AG08396 (cell line): ENCODE results near the gene SSUH2.

ENCODE experiments used
- DNase-seq: peaks from one replicate; pipeline ENCODE4 v3.0.0; 2012; ENCODE audit warnings: low spot score, mixed read lengths

Gene SSUH2

DNA sequence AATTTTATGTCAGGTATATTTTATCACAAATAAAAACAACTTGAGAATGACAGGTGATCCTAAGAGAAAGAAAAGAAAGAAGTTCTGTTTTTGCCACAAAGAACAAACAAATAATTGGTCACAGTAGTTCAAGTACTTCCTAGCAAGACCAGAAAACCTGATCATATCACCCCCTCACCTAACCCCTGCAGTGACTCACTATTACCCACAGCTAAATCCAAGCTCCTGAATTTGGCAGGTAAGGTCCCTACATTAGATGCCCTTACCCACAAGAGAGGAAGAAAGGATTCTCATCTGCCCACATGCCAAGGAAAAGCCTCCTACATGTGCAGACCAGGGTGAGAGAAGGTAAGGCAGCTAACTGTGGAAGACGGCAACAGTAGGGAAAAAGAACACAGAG, 4.4 kb downstream of the SSUH2 start:
- no peak for DNase-seq

DNA sequence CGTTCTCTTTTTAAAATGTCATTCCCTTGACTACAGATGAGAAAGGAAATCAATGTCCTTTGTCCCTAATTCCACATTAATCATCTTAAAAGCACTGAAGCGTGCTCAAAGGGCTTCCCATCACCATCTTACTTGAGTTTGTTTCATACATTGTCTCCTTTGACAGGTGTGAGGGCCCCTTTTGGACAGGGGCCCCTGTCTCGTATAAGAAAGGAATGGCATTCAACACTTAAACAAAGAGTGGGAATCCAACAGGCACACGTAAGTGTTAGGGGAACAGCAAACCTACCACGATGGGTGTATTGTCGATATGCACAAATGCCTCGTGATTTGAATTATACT, 5.0 kb downstream of the SSUH2 start:
- no peak for DNase-seq

DNA sequence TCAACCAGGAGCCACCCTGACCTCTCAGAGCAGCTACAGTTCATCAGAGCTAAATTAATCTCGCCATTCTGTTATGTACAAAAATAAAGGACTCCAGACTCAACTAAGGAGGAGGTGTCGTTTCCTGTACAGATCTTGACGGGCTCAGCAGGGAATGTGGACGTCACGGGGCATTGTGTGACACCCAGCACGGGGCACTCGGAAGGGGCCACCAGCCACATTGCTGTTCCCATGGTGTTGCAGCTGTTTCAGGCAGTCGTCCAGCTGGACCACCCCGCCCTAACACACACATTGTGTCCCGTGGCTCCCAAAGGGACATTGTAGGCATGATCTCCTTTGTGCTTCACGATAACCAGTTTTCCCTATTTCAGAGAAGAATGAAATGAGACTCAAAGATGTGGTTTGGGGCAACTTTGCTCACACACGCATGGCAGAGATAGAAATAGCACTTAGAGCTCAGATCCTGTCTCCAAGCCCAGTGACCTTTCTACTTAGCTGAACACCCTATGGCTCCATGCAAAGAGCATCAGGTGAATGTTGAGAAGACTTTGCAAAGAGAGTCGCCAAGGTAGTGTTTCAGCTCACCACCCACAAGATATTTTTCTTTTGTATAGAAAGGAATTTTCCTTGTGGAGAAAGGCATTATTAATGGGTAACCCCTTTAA, 5.5 kb downstream of the SSUH2 start:
- no peak for DNase-seq

DNA sequence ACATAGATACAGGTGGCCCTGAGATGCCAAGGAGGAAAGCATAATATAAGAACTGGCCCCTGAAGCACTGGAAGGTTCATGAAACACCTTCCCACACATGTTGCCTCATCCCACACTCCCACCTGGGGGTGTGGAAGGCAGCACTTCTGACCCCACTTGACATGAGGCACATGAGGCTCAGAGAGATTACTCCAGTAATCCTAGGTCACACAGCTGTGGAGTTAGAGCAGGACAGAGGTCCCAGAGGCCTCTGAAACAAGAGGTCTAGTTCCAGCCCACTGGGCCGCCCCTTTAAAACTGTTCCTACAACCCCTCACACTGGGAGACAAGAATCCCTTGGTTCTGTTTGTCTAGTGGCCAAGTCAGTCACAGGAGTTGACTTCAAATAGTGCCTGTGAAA, 7.2 kb downstream of the SSUH2 start:
- DNase-seq = no peak

DNA sequence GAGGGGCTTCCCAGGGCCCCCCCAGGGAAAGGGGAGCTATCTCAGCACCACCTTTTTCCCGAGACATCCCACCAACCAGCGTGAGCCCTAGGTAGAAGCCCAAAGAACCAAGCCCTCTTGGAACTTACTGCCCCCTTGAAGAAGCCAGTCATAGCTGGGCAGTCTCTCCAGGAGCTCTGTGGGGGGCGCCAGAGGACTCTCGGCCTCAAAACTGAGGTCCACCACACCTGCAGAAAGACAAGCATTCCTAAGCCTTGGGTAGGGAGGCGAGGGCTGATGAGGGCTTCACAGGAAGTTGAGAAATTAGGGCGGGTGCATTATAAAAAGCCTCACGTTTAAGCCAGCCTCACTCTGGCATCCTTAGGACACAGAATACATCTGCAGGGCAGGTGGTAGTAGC, 9.0 kb downstream of the SSUH2 start:
- DNase-seq = no peak

DNA sequence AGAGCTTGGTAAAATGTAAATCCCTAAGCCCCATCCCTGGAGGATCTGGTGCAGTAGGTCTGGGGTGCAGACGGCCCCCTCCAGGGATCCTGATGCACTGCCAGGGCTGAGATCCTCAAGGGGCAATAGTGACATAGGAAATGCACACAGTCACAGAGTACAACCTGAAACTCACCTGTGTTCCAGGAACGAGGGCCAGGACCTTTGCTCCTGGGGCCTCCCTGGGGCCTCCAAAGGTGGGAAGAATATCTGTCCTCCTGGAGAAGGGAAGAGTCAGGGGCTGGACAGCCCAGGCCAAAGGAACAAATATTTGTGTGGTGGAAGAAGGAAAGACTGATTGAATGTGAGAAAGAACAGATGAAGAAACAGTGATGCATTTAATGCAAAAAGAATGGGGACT, 9.5 kb downstream of the SSUH2 start:
- no peak for DNase-seq

DNA sequence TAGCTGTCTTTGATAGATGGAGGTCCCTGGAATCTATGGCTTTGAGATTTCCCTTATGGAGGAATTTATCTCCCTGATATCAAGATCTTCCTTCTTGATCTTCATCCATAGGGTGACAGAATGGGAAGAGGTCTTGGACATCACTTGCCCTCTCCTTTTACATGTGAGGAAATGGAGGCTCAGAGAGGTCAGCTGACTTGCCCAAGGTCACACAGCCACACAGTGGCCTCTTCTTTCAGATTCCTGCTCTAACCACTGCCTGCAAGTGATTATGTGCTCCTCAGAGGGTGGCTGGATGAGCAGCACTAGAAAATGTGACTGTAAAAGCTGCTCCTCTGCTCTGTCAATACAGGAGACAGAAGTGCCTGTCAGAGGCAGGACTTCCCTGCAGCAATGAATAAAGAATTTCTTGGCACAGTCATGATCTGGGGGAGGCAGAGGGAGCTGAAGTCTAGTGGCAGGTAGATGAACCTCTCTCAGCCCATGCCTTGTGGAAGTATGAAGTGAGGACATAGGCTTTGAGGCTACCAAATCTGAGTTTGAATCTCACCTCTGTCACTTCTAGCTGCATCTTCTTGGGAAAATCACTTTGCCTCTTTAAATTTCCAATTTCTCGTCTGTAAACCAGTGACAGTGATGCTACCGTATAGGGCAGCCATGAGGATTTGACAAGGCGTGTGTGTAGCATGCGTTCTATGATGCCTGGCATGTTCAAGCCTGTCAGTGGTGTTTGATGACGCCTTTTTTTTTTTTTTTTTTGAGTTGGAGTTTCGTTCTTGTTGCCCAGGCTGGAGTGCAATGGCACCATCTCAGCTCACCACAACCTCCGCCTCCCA, 12.0 kb downstream of the SSUH2 start:
- DNase-seq = no peak

DNA sequence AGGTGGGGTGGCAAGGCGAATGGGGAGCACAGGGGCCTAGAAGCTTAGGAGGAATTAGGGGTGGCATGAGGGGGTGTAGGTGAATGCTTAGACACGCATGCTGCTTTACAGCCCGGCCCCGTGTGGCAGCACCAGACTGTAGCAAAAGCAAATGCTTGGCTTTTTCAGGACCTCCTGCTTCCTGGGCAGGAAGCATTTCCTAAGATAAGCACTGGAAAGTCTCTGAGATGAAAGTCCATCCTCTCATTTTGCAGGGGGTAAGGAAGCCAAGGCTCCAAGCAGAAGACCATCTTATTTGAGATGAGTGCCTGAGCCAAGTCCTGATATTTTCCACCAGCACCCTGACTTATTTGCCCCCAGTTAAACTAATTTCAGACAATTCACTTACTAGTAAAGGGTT, 12.9 kb downstream of the SSUH2 start:
- no peak for DNase-seq

DNA sequence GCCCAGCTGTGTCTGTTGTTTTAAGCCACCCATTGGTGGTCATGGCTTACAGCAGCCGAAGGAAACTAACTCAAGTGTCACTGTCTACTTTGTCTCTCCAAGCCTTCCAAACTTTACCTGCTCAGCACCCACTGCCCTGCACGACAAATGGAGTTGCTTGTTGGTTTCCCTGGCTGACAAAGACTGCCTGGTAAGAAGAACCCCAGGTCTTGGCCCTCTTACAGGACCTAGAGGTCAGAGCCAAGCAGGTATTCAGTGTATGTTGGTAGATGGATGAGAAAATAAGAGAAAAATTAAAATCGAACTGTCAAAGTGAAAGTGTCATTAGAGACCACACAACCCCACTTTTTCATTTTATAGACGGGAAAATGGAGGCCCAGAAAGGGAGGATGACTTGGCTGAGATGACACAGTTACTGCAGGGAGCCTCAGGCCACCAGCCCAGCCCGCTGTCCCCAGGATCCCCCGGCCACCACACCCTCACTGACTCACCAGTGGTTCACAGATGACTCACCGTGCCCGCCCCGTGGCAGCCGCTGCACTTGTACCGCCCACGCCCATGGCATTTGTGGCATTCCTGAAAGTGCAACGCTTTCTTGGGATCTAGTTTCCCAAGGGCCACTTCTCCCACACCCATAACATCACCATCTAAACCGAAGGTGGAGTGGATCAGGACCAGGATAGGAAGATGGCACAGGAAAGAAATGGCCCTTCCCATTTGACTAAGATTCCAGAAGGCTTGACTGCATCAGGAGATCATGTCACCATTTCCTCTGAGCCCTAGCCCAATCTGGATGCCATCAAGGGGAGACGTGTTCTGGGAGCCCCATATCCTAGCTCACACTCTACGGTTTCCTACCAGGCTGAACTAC, 15.2 kb downstream of the SSUH2 start:
- peak; percentile 79 for DNase-seq

DNA sequence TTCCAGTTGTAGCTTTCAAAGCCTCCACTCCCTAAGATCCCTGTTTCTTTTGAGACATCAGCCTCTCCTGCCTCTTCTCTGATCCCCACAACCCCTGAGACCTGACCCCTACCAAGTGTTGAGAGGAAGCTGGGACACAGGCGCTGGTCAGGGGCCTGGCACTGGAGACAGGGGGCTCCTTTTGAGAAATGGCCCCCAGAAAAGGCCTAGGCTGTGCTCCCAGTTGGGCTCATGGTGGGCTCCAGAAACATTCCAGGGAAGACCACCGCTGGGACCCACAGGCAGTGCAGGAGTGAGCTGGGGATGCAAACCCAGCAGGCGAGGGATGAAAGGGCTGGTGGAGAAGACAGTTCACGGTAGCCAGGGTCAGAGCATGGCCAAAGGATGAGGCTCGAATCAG, 16.6 kb downstream of the SSUH2 start:
- no peak for DNase-seq

DNA sequence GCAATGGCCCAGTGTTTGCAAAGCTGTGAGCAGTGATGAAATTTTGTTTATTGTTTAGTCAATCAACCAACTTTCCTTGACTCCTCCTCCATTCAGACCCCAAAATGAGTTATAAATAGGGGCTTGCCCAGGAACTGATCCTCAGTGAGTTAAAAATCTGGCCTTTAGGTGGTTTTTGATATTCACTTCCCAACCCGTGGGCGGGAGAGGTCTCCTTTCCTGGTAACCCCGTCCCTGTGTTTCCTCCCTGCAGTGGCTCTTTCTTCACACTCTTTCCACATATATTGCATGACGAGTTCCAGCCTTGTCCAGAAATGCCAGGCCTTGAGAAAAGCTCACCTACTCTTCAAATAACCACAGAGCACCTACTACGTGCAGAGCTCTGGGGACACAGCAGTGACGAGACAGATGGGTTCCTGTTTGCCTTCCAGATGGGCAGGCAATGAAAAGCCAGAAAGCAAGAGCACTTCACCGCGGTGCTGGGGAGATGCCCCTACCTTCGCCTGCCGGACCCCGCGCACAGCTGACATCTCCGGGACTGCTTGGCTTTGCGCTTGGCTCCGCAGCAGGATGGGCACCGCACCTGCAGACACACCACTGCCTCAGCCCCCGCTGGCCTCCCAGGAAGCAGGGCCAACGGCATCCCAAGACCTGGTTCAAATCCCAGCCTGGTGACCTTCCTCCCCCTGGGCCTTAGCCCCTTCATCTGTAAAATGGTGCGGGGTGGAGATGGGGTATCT, 17.2 kb downstream of the SSUH2 start:
- no peak for DNase-seq

DNA sequence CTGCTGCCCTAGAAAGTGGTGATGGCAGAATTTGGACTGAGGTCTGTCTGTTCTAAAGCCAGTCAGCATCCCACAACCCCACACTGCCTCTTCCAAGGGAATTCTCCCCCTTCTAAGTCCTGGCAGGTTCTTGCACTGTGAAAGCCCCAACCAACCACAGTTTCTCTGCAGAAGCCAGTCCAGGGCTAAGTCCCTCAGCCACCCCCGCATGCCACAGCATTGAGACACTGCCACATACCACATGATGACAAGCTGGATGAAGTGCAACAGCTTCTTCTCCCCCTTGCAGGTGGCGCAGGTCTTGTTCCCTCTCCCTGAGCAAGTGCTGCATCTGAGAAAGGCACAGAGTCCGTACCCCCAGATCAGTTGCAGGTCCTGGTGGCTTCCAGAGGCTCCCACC, 18.6 kb downstream of the SSUH2 start:
- DNase-seq = peak; percentile 54

DNA sequence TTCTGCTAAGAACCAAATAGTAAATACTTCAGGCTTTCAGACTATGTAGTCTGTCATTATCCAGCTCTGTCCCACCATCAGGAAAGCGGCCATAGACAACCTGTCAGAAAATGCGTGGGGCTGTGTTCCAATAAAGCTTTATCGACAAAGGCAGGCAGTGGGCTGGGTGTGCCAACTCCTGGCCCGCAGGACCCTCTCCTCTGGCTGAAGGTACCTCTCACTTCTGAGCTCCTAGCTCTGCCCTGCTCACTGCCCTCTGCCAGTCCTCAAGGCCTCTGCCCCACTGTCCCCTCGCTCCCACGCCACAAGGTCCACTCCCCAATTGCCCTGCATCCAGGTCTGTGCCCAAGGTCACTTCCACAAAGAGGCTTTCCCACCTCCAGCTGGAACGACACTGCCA, 20.0 kb downstream of the SSUH2 start:
- no peak for DNase-seq

DNA sequence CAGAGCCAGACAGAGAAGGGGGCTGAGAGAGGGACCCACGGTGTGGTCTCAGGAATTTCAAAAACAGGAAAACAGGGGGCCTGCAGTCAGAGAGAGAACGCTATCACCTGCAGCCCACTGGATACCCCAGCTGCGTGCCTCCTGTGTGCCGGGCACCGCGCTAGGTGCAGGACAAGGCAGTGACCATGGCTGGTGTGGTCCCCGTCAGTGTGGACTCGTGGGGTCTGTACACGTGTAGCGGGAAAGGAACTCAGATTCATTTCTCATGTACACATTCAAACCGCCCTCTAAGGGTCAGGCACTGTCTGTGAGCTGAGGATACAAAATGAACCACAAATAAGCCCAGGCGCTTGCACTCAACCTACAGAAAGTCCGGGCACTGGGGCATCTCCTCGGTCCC, 20.9 kb downstream of the SSUH2 start:
- no peak for DNase-seq

DNA sequence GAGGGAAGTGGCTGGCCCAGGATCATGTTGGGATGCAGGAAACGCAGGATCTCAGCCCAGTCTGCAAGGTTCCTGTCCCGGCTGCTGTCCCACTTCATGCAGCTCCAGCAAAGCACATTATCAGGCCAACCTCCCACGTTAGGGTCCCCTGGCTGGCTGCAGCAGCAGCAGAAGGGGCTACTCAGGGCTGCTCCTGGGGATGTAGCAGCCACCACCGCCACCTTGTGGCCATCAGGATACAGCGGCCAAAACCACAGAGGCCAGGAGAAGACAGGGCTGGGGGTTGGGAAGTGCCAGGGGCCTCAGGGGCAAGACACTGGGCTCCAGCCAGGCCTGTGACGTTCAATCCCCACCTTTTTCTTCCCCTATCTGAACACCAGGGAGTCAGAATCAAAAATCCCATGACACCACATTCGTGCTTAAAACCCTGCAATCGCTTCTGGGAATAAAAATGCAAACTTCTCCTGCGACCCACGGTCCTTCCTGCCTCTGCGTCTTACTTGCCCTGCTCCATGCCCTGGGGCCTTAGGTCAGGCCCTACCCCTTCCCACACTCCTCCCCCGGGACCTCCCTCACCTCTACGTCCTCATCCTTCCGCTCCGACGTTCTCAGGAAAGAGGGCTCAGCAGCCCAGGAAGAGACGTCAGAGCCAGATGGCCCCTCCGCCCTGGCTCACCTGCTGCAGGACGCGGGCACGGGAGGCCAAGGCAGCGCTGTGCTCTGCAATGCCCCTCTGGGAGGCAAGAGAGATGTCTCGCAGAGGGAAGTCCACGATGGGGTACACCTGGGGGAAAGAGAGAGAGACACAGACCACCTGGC, 21.5 kb downstream of the SSUH2 start:
- peak; percentile 83 for DNase-seq

DNA sequence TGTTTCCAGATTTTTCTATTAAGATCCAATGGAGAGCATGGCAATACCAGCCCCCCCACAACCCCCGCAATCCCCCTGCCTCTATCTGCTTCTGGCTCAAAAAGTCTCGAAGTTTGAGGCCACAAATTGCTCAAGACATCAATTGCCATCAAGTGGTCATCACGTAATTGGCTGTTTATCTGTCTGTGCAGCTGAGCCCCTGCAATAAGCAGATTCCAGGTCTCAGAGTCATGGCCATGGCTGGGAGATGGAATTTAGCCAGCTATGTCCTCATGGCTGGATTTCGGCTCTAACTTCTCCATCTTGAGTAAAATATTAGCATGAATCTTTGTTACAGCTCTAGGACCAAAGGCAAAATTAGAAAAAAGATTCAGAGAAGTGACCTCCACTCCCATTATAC, 22.7 kb downstream of the SSUH2 start:
- peak; percentile 92 for DNase-seq

DNA sequence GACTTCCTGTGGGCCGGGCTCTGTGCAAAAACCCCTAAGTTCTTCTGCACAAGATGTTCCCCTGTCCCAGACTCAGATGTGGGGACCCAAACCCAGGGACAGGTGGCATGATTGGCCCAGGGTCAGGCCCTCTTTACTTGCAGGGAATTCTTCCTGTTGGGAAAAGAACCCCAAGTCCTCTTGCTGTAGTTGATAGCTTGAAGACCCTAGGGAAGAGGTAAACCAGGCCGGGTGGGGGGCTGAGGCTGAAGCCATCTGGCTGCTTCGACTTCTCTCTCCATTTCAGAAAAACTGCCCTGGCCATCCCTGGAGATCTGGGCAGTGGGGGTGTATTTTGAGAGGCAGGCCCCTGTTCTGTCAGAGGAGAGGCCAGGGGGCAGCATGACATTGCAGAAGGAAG, 23.5 kb downstream of the SSUH2 start:
- no peak for DNase-seq

DNA sequence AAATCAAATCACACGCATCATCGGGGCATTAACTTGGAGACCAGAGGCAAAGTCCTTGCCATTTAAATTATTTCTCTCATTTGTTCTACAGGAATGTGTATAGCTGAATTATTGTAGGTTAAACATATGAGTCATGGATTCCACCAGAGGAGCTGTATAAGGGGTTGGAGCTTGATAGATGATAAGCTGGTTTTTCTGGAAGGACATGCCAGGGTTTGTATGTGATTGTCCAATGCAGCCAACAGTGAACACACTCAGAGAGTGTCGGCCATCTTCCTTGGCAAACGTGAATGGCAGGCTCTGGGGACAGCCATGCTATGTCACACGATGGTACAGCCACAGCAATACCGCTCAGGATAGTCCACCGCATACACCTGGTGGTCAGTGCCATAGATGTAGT, 25.1 kb downstream of the SSUH2 start:
- DNase-seq = peak; percentile 60

DNA sequence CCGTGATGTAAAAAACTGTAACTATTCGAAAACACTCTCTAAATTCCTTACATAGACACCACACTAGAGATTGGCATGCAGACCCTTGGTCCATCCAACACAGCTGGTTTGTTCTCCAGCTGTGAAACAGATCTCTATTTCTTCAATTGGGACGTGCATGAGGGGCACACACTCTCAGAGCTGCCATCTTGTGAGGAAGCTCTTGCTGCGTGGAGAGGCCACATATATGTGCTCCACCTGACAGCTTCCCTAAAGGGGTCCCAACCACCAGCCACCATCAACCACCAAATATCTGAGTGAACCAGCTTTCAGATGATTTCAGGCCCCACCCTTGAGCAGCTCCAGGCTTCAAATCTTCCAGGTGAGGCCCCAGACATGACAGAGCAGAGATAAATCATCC, 25.6 kb downstream of the SSUH2 start:
- DNase-seq = no peak

DNA sequence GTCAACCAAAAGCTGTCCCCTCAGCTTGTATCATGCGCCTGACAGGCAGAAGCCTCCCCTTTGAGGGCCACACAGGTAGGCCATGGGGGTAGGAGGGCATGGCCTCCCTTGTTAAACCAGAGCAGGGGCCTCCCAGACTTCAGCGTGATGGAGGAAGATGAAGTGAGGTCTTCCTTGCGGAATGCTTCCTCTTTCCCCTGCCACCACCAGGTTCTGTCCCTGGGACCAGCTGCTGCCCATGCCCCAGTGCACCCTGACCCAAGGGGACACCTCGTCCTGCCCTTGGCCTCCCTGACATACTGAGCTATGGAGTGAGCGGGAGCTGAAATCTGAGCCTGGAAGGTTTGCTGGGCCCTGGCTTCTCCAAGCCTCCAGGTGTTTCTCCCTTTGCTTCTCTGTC, 26.7 kb downstream of the SSUH2 start:
- no peak for DNase-seq

DNA sequence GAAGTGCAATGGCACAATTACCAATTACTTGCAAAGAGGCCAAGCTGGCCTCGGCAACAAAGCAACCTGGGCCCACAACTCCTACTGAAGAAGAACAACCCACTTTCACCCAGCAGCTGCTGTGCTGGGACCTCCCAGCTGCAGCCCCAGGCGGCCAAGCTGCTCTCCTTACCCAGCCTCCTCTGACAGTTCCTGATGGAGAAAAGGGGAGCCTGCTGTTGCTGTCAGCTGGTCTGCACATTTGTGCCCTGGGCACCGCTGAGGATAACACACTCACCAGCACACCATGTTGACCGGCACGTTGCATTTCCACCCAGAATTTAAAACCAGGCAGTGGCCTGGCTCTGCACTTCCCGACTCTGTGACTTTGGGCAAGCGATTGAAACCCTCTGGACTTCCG, 33.6 kb downstream of the SSUH2 start:
- no peak for DNase-seq
